Lower leg skin (tissue), 4 donors: ENCODE data around the gene BANP. TPM values are rescaled to one million over a fixed set of nuclear protein-coding genes. Genes with fewer than 3 reads are reported as not detected.
"Not testable (repeated sequence)": the region's sequence is repeated elsewhere in the genome, so short reads cannot be mapped to it uniquely, and the experiment has no call there.

Experiments
- DNase-seq, 2 donors: peaks; one replicate each; pipeline ENCODE4 v3.0.0-alpha.2; 2019; ENCODE audit warnings: low spot score in 2 of 2
- H3K4me3 ChIP-seq: fragments of 200-600 bp; sonication (generic); 2 replicates; pipeline ENCODE4 v1.5.1; 2017; ENCODE audit warnings: mild to moderate bottlenecking, low read depth; ENCODE audit not compliant: poor library complexity, severe bottlenecking
- POLR2A ChIP-seq, 2 donors: fragments of 450-650 bp; IDR thresholded peaks; one replicate each; pipeline ENCODE4 v1.6.1; 2016 to 2017; ENCODE audit warnings: antibody characterized with exemption in 2 of 2, mild to moderate bottlenecking in 1 of 2, moderate library complexity in 1 of 2
- WGBS, 2 donors: methylation state at CpG; one replicate each; pipeline ENCODE4 v1.1.5; 2018; 5-methylcytosine and 5-hydroxymethylcytosine counted together
- intact Hi-C: fragments of 100-400 bp; cut with DNase I; formaldehyde crosslinking; loops from one replicate; pipeline ENCODE4 v1.15.0; 2023; ENCODE audit warnings: low total_unique reads
- total RNA-seq, 4 donors: library from RNA; depleted of rRNA; stranded (reverse); fragments of >200 nt; gene quantifications; one replicate each; pipeline ENCODE4 v1.1.0, GENCODE V29; 2016
- TF ChIP-seq, protein P1 (sequence below), 3 donors: fragments of 450-650 bp; IDR thresholded peaks; one replicate each; pipeline ENCODE4 v1.5.1; 2016; ENCODE audit warnings: antibody characterized with exemption in 3 of 3, mild to moderate bottlenecking in 3 of 3, moderate library complexity in 2 of 3

The BANP gene
- total RNA-seq, 4 donors from 2014 or later, result 21.6 to 28.7 (median 24.5) TPM

DNA sequence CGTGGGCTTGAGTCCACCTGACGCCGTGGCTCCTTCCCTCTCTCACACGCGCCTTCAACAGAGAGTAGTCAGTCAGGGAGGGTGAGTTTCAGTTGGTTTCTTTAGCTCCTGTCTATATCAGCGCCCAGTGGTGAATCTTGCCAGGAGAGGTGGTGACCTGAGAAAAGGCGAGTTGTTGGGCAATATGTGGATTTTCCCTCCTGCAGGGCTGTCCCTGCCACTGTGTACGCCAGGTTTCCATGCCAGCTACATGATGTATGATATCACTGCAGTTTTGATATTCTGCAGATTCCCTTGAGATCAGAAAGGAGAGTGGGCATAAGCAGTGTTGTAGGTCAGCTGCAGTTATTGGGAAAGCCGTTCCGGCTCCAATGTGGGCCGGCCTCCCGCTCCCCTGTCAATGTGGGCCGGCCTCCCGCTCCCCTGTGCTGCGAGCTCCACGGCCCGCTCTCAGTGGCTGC, 31.4 kb downstream of the BANP start:
- no peak overlapping the region for H3K4me3 ChIP-seq
- whole genome bisulfite sequencing, 2 donors, result 86 to 92% methylated on average over 17 of the region's 17 CpGs
- DNase-seq, result peak in 1 of 2 donors; percentile 32
- no peak for TF ChIP-seq POLR2A (IDR thresholded peaks at IDR 0.05)
- TF ChIP-seq, protein P1, sequence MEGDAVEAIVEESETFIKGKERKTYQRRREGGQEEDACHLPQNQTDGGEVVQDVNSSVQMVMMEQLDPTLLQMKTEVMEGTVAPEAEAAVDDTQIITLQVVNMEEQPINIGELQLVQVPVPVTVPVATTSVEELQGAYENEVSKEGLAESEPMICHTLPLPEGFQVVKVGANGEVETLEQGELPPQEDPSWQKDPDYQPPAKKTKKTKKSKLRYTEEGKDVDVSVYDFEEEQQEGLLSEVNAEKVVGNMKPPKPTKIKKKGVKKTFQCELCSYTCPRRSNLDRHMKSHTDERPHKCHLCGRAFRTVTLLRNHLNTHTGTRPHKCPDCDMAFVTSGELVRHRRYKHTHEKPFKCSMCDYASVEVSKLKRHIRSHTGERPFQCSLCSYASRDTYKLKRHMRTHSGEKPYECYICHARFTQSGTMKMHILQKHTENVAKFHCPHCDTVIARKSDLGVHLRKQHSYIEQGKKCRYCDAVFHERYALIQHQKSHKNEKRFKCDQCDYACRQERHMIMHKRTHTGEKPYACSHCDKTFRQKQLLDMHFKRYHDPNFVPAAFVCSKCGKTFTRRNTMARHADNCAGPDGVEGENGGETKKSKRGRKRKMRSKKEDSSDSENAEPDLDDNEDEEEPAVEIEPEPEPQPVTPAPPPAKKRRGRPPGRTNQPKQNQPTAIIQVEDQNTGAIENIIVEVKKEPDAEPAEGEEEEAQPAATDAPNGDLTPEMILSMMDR (IDR thresholded peaks at IDR 0.05), result no peak
- intact Hi-C loops, result no loop called here

DNA sequence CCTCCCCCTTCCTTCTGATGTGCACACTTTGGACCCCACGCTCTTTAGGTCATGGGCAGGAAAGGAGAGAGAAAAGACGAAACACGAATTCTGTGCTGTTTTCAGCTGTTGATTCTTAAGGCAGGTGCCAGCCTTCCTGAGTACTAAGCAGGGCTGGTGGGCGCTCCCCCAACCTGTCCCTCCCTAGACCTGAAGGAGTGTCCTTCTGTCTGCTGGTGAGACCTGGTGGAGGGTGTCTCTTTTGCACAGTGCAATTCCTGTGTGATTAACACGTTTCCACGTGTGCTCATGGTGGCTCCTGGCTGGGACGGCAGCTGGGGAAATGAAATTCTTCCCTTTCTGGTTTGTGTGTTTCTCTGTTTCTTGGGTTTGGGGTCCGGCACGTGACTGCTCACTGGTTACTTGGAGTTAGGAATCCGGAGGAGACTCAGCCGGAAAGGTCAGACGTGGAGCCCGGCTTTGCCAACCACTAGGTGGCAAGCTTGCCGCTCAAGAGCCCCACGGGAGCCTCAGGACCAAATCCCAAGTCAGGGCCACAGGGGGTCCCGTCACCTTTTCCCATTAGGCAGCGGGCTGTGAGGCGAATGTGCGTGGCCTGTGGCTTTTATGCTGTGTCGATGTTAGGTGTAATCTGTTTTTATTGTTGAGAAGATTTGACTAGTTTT, 32.0 kb downstream of the BANP start:
- intact Hi-C loops, result not testable (repeated sequence)
- DNase-seq, result peak in 1 of 2 donors; percentile 80
- WGBS, 2 donors, result 49 to 53% methylated on average over 19 to 20 of the region's 20 CpGs

DNA sequence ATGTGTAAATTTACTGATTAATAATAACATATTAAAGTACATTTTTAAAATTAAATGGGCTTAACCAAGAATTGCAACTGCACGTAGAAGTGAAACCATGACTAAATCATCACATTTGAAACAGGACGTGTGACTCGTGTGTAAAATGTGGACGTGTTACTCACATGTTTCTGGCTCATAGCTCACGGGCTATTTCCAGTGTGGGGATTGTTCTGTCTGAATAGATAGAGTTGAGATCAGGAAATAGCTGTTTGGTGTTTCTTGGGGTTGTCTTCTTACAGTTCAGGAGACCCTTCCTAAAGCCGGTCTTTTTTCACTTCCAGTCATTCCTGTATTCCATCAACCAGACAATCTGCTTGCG, 32.5 kb downstream of the BANP start:
- peak in 1 of 2 donors; percentile 13 for DNase-seq
- 49% methylated on average over 7 of the region's 7 CpGs for WGBS, 2 donors
- H3K4me3 ChIP-seq, intact Hi-C loops: not testable (repeated sequence)

More for the DNA sequence above, 32.0 kb downstream of the BANP start:
- not testable (repeated sequence) for H3K4me3 ChIP-seq

DNA sequence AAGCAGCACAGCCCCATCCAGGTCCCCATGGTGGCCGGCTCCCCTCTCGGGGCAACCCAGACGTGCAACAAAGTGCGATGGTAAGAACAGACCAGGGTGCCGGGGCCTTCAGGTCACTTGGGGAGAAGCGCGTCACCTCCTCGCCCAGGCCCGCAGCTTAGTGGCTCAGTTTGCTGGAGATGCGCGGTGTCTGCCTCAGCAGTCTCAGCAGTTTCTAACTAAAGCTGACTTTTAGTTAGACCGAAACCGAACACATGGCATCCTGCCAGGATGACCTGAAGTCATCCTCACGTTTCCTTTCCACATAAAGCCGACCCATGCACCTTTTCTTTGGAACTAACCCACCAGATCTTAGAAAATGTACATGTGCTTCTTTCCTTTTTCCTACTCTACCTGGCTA, 32.9 kb downstream of the BANP start:
- WGBS, 2 donors, result 80 to 86% methylated on average over 13 to 15 of the region's 15 CpGs
- DNase-seq, result peak in 1 of 2 donors; percentile 75
- H3K4me3 ChIP-seq, intact Hi-C loops: not testable (repeated sequence)

DNA sequence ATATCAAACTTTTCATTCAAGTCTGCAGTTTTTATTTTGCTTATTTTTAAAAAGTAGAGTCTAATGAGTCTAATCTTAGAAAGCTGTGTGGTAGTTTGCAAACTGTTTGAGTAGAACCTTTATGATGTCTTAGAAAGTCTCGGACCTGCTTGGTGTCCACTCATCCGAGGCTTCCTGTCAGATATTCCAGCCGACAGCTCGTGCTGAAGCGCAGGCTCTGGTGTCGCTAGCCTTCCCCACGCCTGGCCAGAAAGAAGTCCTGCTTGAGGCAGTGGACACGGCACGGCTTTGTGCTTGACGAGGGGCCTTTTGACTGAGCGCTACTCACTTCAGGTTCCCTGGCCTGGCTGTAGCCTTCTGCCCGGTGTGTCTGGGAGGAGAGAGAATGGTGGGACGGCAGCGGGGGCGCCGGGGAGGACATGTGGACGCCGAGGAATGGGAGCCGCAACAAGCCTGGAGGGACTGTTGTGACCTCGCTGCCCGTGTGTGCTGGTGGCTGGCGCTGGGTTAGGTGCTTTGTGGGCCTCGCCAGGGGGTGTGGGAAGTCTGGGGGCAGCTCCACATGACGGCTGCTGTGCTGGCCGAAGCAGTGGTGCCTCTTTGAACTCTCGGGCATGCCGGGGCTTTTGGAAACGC, 33.5 kb downstream of the BANP start:
- TF ChIP-seq, protein P1 (IDR thresholded peaks at IDR 0.05), result no peak
- no peak for TF ChIP-seq POLR2A (IDR thresholded peaks at IDR 0.05)
- no peak overlapping the region for H3K4me3 ChIP-seq
- intact Hi-C loops, result no loop called here
- WGBS, 2 donors, result 94 to 95% methylated on average over 28 of the region's 28 CpGs
- peak in 1 of 2 donors; percentile 81 for DNase-seq

DNA sequence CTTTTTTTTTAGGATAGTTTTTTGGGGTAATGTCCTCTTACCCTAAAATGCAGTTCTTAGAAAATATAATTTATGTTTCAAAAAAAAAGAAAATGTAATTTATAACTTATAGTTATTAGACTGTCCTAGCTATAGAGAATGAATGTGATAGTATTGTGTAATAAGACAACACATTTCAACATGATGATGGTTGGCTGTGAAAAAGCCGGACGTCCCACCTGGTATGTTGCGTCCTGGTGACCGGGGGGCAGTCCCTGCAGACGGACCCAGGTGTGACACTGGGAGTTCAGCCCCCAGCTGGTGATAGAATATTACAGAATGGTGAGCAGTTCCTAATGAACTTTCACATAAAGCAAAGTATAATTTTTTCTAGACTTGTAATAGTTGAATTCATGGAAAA, 34.3 kb downstream of the BANP start:
- intact Hi-C loops, H3K4me3 ChIP-seq: not testable (repeated sequence)
- 90 to 93% methylated on average over 5 of the region's 5 CpGs for WGBS, 2 donors
- peak in 1 of 2 donors; percentile 45 for DNase-seq

DNA sequence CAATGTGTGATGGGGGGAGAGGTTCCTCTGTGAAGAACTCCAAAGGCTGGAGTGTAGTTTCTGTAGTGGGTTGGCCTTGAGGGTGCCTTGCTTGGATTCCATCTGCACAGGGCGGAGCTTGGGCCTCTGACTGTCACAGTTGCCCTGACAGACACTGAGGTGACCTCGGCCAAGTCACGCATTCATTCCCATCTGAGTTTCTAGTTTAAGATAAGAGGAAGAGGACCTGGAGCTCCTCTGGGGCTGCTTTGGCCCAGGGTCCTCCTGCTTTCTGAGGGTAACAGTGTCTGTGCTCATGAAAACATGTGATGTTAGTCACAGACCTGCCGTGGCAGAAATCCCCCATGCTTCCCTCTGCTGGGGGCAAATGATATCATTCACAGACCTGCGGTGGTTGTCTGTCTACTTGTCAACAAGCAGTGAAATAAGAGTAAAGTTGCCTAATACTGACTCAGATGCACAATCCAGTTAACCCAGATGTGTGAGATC, 35.2 kb downstream of the BANP start:
- 45 to 66% methylated on average over 5 of the region's 5 CpGs for WGBS, 2 donors
- intact Hi-C loops, H3K4me3 ChIP-seq: not testable (repeated sequence)
- DNase-seq, result peak in 1 of 2 donors; percentile 79

DNA sequence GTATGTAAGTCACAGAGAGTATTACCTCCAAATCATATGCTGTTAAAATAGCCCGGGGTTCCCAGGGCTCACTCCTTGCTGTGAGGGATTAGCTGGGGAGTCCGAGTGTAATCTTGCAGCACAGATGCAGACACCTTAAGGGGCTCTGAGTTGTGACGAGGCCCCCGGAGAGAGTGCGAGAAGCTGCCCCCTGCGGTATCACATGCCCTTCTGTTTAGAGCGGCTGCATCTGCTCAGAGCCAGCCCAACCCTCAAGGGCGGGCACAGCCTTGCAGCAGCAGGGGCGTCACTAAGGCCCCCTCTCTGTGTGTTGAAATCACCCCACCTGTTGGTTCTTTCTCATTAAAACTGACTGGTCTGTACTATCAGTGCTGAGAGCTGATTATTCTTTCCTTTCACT, 37.4 kb downstream of the BANP start:
- H3K4me3 ChIP-seq, intact Hi-C loops: not testable (repeated sequence)
- WGBS, 2 donors, result 89 to 96% methylated on average over 9 of the region's 9 CpGs
- DNase-seq, result peak in 1 of 2 donors; percentile 76

DNA sequence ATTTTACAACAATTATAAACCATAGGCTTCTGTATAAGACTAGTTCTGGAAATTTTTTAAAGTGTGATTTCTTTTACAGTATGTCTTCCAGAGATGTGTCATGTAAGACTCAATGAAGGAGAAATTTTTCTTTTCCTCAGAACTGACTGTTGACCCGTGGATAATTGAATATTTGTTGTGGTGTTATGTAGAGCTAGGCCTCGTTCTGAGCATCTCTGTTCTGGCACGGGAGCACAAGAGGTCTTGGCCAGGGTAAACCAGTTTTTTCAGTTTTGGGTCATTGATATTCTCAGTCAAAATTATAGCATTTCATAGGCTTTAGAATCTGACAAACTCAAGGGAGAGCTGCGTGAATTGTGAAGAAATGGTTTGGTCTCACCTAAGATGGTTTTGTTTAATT, 39.0 kb downstream of the BANP start:
- 60 to 74% methylated on average over 4 of the region's 4 CpGs for WGBS, 2 donors
- DNase-seq, H3K4me3 ChIP-seq, intact Hi-C loops: not testable (repeated sequence)

DNA sequence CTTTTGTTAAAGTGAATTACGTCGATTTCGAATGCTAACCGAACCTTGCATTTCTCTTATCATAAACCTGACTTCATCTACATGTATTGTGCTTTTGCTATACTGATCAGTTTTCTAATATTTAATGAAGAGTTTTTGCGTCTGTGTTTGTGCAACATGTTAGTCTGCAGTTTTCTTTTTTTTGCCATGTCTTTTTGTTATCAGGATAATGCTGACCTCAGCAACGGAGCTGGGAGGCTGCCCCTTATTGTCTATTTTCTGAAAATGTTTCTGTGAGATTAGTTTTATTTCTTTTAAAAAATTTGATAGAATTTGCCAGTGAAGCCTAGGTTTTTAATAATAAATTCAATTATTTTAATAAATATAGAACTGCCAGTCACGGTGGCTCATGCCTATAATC, 40.9 kb downstream of the BANP start:
- WGBS, 2 donors, result 98 to 99% methylated on average over 7 of the region's 7 CpGs
- intact Hi-C loops, DNase-seq, H3K4me3 ChIP-seq: not testable (repeated sequence)
